DMS53 treated with DMSO at 0.1 percent for 48 hours (cell line): ENCODE data around the gene ZDHHC3.

Source experiments
- DNase-seq: peaks from one replicate; lab custom pipeline; 2025; ENCODE audit not compliant: unreplicated experiment; lab: John Stamatoyannopoulos, UW

ZDHHC3 gene, protein sequence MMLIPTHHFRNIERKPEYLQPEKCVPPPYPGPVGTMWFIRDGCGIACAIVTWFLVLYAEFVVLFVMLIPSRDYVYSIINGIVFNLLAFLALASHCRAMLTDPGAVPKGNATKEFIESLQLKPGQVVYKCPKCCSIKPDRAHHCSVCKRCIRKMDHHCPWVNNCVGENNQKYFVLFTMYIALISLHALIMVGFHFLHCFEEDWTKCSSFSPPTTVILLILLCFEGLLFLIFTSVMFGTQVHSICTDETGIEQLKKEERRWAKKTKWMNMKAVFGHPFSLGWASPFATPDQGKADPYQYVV

DNA sequence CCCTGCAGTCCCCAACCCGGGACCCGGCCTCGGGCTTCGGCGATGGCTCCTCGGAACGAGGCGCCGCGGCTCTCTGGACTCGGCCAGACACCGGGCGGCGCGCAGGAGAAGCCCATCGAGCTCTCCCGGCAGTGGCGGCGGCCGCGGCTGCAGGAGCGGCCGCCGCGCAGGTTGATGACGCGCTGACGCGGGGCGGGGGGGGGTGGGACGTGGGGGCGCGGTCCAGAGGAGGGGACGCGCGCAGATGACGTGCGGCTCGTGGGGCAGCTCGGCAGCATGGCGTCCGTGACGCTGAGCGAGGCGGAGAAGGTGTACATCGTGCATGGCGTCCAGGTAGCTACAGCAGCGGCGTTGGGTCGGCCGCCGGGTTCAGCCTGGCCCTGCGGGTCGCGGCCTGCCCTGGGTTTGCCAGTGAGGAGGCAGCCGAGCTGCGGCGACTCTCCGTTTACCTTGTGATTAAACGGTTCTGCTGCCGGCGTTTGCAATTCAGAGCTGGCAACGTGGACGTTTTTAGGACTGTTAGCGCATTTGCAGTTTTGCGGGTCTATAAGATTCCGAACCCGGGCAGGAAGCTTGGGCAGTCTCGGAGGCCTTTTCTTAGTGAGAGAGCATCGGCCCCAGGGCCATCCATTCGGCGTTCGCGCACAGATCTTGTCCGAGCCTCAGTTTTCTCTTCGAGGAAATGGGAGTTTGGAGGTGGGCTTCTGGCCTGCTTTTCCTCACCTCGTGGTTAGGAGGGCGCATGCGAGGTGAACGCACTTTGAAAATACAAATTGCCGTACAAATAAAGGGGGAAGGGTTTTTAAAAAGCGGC lies at the start of gene ZDHHC3, which contains the start of gene EXOSC7:
Gene ZDHHC3 (minus strand): TSS at position 173 of the 814 bp plus-strand sequence. CDS start 16,738 bp downstream, outside the sequence.
Gene EXOSC7 (plus strand): TSS at position 243 of the 814 bp plus-strand sequence. CDS start 34 bp downstream, at position 277.
- DNase-seq: no peak

DNA sequence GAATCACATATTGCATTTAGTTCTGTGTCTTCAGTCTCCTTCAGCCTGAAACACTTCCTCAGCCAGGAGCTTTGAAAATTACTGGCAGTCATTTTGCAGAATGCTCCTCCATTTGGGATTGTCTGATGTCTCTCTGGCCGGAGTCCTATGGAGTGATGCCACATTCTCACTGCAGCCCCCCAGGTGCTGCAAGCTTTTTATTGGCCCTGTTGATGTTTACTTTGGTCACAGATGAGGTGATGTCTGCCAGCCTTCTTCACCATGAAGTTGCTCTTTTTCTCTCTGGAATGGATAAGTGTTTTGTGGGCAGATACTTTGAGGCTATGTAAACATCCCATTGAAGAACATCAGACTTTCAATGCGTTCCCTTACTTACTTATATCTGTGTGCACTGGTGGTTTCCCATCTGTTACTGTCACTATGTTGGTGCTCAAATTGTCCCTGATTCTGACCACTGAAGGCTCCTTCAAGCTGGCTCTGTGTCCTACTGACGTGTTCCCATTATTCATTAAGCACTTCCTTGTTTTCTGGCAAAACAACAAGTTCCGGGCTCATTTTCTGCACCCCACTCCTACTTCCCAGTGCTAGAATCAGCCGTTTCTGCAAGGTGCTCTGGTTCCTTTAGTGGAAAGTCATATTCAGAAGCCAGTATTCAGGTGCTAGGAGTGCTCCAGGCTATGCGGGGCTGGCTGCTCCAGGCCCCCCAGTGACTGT lies 48.7 kb upstream of the ZDHHC3 start:
- DNase-seq: no peak

DNA sequence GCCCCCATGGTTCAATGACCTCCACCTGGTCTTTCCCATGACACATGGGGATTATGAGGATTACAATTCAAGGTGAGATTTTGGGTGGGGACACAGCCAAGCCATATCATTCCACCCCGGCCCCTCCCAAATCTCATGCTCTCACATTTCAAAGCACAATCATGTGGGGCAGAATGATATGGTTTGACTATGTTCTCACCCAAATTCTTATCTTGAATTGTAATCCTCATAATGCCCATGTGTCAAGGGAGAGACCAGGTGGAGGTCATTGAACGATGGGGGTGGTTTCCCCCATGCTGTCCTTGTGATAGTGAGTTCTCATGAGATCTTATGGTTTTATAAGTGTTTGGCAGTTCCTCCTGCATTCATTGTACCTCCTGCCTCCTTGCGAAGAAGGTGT lies 47.7 kb upstream of the ZDHHC3 start:
- DNase-seq: no peak

DNA sequence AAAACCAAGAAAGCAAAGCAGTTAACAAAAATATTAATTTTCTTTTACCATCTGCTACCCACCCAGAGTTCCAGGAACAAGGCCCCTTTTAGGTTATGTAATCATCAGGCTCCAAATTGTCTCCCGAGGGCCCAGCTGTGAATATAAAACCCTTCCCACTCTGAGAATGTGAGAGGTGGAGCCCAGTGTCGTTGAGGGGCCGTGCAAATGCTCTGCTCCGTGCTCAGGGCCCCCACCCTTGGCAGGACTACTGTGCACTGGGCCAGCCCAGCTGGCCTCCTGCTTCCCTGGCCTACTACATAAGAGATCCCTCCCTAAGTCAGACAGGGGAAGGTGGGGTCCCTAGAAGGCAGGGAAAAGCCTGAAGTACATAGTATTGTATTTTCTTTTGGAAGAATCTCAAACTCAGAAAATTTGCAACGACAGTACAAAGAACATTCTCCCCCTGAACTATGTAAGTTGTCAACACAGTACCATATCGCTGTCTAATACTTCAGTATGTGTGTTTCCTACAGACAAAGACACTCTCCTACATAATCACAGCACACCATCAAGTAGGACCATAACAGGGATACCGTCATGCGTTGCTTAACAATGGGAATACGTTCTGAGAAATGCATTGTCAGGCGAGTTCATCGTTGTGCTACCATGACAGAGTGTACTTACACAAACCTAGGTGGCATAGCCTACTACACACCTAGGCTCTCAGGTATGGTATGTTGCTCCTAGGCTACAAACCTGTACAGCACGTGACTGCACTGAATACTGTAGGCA lies 45.7 kb upstream of the ZDHHC3 start:
- no peak for DNase-seq

DNA sequence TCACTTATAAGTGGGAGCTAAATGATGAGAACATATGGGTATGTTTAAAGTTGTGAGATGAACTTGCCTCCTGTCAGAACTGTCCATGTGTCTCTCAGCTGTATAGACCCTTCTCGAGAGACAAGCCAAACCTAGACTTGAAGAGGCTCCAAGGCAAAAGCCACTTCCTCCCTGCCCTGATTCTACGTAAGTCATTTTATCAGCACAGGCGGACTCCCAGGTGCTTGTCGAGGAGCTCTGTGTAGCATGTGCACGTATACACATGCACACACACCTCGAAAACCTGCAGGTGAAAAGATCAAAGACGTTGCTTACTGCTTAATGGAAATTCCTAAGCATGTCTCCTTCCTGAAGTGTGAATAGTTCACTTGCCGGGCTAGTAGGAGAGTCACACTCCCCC lies 44.6 kb upstream of the ZDHHC3 start:
- no peak for DNase-seq

DNA sequence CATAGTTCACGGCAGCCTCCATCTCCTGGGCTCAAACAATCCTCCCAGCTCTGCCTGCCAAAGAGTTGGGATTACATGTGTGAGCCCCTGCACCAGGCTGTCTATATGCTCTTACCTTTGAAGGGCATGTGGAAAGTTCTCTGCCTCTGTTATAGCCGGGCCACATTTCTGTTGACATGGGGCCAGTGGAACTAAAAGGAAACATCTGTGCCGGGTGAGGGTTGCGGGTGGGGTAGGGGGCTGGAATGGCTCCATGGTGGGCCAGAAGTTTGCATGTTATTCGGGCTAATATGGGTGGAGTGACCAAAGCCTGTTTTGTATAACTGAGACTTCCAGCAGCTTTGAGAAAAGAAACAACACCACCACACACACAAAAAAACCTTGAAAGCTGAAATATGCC lies 41.8 kb upstream of the ZDHHC3 start:
- DNase-seq: no peak

DNA sequence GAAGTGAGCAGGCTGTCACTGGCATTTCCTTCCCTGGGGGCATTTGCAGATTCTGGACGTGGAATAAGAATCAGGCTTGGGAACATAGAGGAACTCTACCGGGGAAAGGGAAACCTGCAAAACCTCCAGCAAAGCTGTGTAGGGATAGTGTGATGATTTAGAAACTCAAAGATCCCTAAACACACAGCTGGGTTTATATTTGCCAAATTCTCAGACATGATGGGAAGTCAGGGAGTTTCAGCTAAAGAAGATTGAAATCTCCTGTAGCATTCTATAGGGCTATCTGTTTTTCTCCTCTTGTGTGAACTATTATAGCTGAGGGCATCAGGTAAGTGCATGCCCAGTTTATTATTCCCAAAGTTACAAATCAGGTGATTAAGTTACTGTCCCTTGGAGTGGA lies 40.9 kb upstream of the ZDHHC3 start:
- no peak for DNase-seq

DNA sequence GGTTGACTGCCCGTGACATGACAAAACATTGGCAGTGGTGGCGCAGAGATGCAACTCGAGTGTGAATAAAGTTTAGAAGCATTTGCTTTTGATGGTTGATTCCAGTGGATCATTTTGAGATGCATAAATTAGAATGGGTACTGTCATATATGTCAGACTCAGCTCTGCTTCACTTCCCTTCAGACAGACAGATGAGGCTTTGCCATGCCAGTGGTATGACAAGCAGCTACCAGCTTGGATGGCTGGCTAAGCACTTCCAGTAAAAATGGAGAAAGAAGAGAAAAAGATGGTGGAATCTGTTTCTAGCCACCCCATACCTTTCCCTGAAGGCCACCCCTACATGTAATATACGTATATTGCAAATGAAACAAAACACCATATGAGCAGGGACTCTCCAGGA lies 36.6 kb upstream of the ZDHHC3 start:
- DNase-seq: no peak

DNA sequence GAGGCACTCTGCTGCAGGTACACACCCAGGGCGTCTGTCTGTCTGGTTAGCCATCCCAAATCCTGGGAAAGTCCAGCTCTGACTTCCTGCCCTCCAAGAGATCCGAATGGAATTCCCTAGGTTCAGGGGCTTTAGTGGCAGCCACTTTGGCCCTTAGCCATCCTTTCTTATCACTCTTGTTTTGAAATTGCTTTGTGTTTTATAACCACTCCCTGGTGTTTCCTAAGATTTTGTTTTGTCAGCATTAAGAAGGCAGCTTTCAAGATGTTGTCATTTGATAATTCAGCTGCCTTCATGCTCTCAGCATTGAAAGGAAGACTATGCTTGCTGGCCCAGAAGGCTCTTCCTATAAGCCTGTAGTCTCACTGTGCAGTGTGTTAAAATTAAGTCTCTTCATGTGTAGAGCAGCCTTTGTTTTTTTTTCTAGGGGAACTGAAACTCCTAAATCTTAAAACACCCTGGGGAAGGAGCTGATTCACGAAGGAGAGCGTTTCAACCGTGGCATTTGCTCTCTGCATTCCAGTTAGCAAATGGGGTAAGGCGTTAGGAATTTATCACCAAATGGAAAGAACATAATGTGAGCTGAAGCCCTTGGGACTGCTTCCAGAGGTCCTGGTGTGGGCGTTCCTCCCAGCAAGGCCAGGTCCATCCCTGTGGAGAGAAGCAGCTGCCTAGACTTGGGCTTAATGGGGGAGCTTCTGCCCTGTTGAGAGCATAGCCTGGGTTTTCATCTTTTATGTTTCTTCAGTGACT lies 36.0 kb upstream of the ZDHHC3 start:
- no peak for DNase-seq

DNA sequence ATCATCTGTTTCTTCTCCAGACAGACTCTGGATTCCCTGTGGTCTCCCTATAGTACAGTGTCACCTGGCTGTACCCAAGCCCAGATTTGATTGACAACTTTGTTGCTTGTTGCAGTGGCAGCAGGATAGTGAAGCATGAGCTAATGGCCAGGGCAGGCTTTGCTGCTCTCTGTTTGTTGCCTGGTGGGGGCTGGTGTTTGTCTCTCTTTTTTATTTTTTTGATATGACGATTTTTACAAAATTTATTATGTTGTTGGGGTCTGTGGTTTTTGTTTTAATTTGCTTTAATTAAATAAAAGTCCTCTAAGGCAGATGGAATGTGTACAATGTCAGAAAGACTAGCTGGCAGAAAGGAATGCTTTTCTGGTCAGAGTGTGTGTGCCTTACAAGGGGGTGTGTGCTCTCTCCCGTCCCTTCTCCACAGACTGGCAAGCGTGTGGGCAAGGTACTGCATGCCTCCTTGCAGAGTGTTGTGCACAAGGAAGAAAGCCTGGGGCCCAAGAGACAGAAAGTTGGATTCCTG lies 34.9 kb upstream of the ZDHHC3 start:
- no peak for DNase-seq

DNA sequence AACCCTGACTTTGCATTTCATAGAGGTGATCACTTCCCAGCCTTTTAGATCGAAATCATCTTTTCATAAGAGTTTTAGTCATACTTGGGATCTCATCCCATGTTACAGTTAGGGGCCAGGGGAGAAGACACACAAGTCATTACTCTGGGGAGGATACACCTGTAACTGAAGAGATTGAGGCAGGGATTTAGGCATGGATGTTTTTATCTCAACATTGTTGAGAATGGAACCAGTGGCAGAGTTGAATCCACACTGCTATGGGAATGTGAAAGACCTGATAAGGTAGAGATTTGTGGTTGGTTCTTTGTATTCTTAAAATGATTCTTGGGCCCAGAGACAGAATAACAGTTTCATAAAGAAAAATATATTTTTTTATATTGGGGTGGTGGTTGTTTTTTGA lies 33.9 kb upstream of the ZDHHC3 start:
- no peak for DNase-seq

DNA sequence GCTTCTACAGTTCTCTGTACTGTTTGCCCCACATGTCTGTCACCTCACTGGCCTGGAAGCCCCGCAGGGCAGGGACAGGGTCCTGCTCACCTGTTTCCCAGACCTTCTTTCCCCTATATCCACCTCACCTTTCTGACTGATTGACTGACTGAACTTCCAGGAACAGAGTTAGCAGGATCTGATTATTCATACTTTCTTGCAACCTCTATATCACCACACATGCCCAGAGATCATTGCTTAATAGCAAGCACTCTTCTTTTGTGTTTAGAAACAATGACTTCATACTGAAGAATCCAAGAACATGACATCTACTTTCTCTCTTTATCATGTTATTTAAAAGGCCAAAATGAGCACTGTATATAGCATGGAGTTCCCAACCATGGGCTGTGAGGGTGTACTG lies 32.1 kb upstream of the ZDHHC3 start:
- no peak for DNase-seq

DNA sequence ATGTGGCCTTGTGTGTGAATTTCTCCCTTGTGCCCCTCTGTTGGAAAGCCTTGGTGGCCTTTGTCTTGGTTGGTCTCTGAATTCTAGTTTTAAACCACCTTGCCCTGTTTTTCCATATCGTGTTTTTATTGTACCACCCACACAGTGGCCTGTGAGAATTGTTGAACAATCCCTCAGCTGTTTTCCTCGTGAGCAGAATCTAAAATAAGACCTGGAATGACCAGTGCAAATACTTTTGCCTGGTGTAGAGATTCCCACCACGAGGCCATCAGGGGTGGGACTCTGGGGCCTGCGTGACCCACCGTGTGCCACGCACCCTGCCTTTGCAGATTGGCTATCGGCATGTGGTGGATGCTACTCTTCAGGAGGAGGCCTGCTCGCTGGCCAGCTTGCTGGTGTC lies 31.1 kb upstream of the ZDHHC3 start:
- DNase-seq: no peak

DNA sequence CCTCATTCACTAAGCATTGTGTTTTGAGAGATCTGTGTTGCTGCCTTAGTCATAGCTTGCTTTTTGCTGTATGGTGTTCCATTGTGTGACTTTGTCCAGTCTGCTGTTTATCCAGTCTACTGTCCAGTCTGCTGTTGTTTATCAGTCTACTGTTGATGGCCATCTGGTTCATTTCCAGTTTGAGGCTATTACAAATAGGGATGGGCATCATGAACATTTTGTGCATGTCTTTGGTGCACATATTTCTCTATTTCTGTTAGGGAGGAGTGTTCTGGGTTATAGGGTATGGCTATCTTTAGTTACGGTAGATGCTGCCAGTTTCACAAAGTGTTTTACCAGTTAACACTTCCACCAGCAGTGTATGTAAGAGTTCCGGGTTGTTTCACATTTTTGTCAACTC lies 27.9 kb upstream of the ZDHHC3 start:
- DNase-seq: no peak

DNA sequence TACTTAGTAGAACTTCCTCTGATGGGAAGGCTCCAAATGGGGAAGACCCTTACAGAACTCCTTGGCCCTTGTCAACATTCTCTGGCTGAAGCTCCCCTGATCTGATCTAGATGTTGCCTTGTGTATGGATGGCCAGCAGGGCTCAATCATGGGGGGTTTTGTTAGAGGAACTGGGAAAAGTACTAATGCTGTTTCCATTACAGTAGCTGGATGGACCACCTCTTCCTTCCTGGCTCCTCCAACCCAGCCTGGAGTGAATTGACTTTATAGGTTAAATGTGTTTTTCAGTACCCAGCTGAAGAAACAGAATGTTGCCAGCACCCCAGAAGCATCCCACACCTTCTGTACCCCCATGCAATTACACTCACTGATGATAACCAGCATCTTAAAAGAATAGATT lies 27.4 kb upstream of the ZDHHC3 start:
- DNase-seq: no peak

DNA sequence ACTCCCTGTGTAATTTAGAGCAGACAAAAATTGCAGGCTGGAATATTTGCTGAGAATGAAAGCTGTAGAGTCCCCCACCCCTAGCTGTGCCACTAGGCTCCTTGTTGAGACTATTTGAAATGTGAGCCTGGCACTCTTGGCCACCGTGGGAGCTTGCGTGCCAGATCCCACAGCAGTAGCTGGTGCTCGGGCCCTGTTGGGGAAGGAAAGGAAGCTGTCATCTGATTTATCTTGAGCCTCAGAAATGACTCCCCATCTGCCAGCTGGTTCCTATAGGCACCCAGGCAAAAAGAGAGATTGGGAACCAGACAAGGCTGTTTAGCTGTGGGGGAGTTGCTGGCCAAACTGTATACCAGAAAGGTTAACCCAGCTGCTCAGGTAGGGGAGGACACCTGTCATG lies 26.7 kb upstream of the ZDHHC3 start:
- no peak for DNase-seq

DNA sequence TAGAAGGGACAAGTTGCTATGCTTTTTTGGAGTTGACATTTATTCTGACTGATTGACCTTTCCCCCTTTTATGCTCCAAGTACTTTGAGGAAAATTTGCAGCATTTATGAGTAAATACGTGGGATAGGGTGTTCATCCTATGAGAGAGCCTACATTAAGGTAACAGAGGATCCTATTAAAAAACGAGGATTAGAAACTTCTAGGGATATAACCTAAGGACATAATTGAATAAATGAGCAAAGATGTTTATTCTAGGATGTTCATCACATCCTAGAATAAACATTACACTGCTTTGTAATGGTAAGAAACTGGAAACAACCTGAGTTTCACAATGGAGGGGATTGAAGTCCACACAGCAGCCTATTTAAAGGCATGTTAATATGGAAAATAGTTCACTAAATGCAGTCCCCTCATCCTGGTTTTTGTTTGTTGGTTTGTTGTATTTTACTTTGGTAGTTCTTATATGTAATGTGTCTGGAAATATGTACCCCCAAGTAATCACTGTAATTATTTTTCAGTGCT lies 26.2 kb upstream of the ZDHHC3 start:
- DNase-seq: no peak

DNA sequence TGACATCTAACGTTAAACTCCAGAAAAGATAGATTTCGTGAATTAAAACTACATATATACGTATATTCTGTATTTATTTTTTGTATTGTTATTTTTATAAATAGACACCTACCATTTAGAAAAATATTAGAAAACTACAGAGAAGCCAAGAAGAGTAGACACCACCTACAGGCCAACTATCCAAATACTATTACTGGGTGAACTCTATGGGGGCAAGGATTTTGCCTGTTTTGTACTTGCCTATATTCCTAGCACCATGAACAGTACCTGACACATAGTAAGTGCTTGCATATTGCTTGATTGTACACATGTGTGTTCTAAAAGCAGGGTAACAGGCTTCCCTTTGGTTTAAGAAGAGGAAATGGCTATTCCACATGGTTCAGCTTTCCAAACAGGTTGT lies 25.8 kb upstream of the ZDHHC3 start:
- DNase-seq: no peak

DNA sequence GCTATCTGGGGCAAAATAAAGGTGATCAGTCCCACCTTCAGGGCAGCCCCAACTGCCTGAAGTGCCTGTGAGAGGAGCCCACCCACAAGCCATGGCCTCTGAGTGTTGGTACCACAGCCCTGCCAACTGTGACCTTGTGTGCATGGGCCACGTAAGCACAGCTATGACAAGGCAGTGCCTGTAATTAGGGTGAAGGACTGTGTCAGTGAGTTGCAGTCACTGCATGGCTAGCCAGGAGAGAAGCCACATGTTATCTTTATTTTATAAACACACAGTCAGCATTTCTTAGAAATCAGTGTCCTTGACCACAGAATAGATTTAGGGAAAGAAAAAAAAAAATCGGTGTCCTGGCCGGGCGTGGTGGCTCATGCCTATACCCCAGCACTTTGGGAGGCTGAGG lies 24.8 kb upstream of the ZDHHC3 start:
- no peak for DNase-seq

DNA sequence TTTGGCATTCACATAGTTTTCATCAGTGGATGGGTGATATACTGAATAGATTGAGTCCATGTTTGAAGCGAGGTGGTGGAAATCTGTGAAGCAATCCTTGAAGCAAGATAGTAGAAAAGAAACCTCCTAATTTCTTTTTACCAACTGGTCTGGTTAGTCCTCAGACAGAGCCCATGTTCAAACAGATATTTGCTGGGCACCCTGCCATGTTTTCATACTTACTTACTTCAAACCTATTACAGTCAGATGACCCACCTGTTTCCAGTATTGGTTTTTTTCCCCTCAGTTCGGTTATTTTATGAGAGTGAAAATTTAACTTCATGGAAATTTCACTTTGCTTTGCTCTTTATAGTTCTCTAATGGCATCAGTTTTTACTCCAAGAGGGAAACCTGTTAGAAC lies 23.8 kb upstream of the ZDHHC3 start:
- DNase-seq: no peak
